Measurements from ENCODE around the gene ABITRAM.

DNA sequence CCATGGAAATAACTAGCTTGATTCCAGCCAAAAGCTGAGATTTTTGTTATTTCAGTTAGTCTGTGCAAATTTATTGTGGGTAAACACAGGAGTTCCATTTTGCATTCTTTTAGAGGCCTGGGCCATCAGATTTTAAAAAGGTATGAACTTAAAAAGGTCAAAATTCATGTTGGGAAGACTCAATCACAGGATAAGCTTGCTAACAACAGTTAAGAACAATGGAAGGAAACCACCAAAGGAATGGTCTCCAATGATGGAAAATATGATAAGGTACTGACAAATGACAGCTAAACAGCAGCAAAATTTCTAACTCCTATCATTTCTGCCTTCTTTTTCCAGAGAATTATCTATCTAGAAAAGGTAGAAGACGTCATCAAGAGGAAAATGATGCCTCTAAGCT is 16.0 kb downstream of the ABITRAM start:
- TF ChIP-seq CTCF (tag by site-specific recombination; IDR thresholded peaks at IDR 0.05): no peak
- no peak for TF ChIP-seq ZNF610 (tag by site-specific recombination; IDR thresholded peaks at IDR 0.05; ENCODE audit: borderline replicate concordance)
- no peak for TF ChIP-seq ZBTB20 (tag by site-specific recombination; IDR thresholded peaks at IDR 0.05)
- no peak for TF ChIP-seq ATF2 (tag by site-specific recombination; IDR thresholded peaks at IDR 0.05; ENCODE audit: low read depth)
- no peak for TF ChIP-seq ZNF792 (tag by site-specific recombination; IDR thresholded peaks at IDR 0.05)
- TF ChIP-seq ZSCAN4 (tag by site-specific recombination; IDR thresholded peaks at IDR 0.05): no peak
- no peak for TF ChIP-seq ZNF555 (tag by site-specific recombination; conservative IDR thresholded peaks at IDR 0.05)
- TF ChIP-seq MEIS1 (CRISPR knock-in tag; IDR thresholded peaks at IDR 0.05; ENCODE audit: borderline replicate concordance): no peak
- TF ChIP-seq ZNF423 (tag by site-specific recombination; IDR thresholded peaks at IDR 0.05): no peak
- TF ChIP-seq SP2 (tag by site-specific recombination; IDR thresholded peaks at IDR 0.05): no peak
- TF ChIP-seq ZNF37A (tag by site-specific recombination; IDR thresholded peaks at IDR 0.05): no peak
- TF ChIP-seq ZNF670 (tag by site-specific recombination; IDR thresholded peaks at IDR 0.05; ENCODE audit: low read depth): no peak
- TF ChIP-seq ZNF664 (tag by site-specific recombination; IDR thresholded peaks at IDR 0.05): no peak
- TF ChIP-seq MYNN (tag by site-specific recombination; IDR thresholded peaks at IDR 0.05; ENCODE audit: borderline replicate concordance): no peak

Data from HEK293 (cell line).